Measurements from ENCODE around the gene MARCOL. TPM values are rescaled to one million over a fixed set of nuclear protein-coding genes. Genes with fewer than 3 reads are reported as not detected.
"Not testable (repeated sequence)": the region's sequence is repeated elsewhere in the genome, so short reads cannot be mapped to it uniquely, and the experiment has no call there.

MARCOL gene
- total and polyA plus RNA-seq, 7 donors: 1.8 TPM; not detected in 6

- DNase-seq: no peak
- WGBS, 2 donors: 85 to 86% methylated on average over 4 of the region's 4 CpGs
Measured at GRCh38 chr5:148268566-148268965, 30.2 kb downstream of the MARCOL start, which contains the start of gene SPINK13. Gene SPINK13 (plus strand): TSS chr5:148268794. CDS start chr5:148270073, 1,279 bp downstream.

DNA sequence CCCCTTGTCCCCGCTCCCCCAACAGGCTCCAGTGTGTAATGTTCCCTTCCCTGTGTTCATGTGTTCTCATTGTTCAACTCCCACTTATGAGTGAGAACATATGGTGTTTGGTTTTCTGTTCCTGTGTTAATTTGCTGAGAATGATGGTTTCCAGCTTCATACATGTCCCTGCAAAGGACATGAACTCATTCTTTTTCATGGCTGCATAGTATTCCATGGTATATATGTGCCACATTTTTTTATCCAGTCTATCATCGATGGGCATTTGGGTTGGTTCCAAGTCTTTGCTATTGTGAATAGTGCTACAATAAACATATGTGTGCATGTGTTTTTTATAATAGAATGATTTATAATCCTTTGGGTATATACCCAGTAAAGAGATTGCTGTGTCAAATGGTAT, 36.8 kb downstream of the MARCOL start:
- 93 to 95% methylated on average over 2 of the region's 2 CpGs for WGBS, 2 donors
- intact Hi-C loops (cut with DNase I); H3K4me1 ChIP-seq; H3K27me3 ChIP-seq; H3K27ac ChIP-seq; H3K4me3 ChIP-seq; H3K36me3 ChIP-seq; DNase-seq: not testable (repeated sequence)
- peaks cover 0 to 12% (median 0%) of the 10 kb centered on the region in 4 donors for H3K9me3 ChIP-seq

More at GRCh38 chr5:148268566-148268965, 30.2 kb downstream of the MARCOL start, which contains the start of gene SPINK13:
- Histone ChIP-seq H3K9me3 (peaks cover 0 to 3% (median 0%) of the 10 kb centered on the region in 4 donors), H3K27me3 (no peaks in the 10 kb centered on the region), H3K27ac (peak within 1 kb of the TSS in 2 of 4 donors; percentile 26 to 37), H3K36me3 (no peaks in the 10 kb centered on the region), H3K4me1 (peaks cover 0 to 11% (median 2%) of the 10 kb centered on the region in 4 donors), H3K4me3 (no peak within 1 kb of the TSS)
- intact Hi-C loops (cut with DNase I): no loop called here
- TF ChIP-seq POLR2AphosphoS5 (IDR thresholded peaks at IDR 0.05) (peak in 1 of 4 donors; percentile 35), EP300 (IDR thresholded peaks at IDR 0.05) (no peak)

GRCh38 chr5:148280893-148281292, 42.6 kb downstream of the MARCOL start:
- H3K36me3 ChIP-seq; H3K27me3 ChIP-seq; H3K27ac ChIP-seq; H3K4me3 ChIP-seq; DNase-seq; intact Hi-C loops (cut with DNase I); H3K4me1 ChIP-seq: not testable (repeated sequence)
- WGBS, 2 donors: 32 to 44% methylated on average over 5 of the region's 5 CpGs
- H3K9me3 ChIP-seq: peaks cover 0 to 12% (median 0%) of the 10 kb centered on the region in 4 donors

DNA sequence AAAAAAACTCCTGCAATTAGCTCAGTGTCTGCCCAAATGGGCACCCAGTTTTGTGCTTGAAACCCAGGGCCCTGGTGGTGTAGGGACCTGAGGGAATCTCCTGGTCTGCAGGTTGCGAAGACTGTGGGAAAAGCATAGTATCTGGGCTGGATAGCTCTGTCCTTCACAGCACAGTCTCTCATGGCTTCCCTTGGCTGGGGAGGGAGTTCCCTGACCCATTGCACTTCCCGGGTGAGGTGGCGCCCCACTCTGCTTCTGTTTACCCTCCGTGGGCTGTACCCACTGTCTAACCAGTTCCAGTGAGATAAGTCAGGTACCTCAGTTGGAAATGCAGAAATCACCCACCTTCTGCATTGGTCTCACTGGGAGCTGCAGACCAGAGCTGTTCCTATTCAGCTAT, 43.0 kb downstream of the MARCOL start:
- WGBS, 2 donors: 84 to 88% methylated on average over 4 of the region's 4 CpGs
- H3K9me3 ChIP-seq: peaks cover 0 to 11% (median 0%) of the 10 kb centered on the region in 4 donors

GRCh38 chr5:148290271-148291195, 52.2 kb downstream of the MARCOL start:
- Histone ChIP-seq H3K4me1 (no peaks in the 10 kb centered on the region), H3K4me3 (no peak overlapping the region), H3K36me3 (no peaks in the 10 kb centered on the region), H3K27me3 (no peaks in the 10 kb centered on the region), H3K27ac (no peak overlapping the region), H3K9me3 (no peaks in the 10 kb centered on the region)
- intact Hi-C loops (cut with DNase I): loop anchor here (5.0 kb wide), 1 partner anchor 442 kb away; no protein-coding TSS in a partner anchor
- TF ChIP-seq POLR2A (IDR thresholded peaks at IDR 0.05) (no peak), POLR2AphosphoS5 (IDR thresholded peaks at IDR 0.05) (no peak)
- TF ChIP-seq, protein P1, sequence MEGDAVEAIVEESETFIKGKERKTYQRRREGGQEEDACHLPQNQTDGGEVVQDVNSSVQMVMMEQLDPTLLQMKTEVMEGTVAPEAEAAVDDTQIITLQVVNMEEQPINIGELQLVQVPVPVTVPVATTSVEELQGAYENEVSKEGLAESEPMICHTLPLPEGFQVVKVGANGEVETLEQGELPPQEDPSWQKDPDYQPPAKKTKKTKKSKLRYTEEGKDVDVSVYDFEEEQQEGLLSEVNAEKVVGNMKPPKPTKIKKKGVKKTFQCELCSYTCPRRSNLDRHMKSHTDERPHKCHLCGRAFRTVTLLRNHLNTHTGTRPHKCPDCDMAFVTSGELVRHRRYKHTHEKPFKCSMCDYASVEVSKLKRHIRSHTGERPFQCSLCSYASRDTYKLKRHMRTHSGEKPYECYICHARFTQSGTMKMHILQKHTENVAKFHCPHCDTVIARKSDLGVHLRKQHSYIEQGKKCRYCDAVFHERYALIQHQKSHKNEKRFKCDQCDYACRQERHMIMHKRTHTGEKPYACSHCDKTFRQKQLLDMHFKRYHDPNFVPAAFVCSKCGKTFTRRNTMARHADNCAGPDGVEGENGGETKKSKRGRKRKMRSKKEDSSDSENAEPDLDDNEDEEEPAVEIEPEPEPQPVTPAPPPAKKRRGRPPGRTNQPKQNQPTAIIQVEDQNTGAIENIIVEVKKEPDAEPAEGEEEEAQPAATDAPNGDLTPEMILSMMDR (IDR thresholded peaks at IDR 0.05): peak in 3 of 4 experiments; percentile 10 to 37 (median 27)
- DNase-seq: no peak
- WGBS, 2 donors: 65 to 74% methylated on average over 6 of the region's 6 CpGs

More for the DNA sequence above, 43.0 kb downstream of the MARCOL start:
- H3K27ac ChIP-seq; H3K27me3 ChIP-seq; H3K4me1 ChIP-seq; H3K4me3 ChIP-seq; H3K36me3 ChIP-seq; intact Hi-C loops (cut with DNase I); DNase-seq: not testable (repeated sequence)

Small RNA genes within 50 kb of the gene (small RNA-seq; reads per million reads assigned to genes)
- 0 reads per million in 3 donors for gene HMGN1P16

Other genes starting within 250 kb of the MARCOL start
- gene SPINK5, start 174.5 kb upstream of the MARCOL start, total RNA-seq: 1 to 10 TPM in 1 of 4 donors, under 1 TPM in 1, not detected in 2; 0.28 to 1.4 TPM
- gene SPINK5, start 174.5 kb upstream of the MARCOL start, polyA plus RNA-seq: 10 to 100 TPM; 16.9 to 20.0 (median 19.8) TPM
- not detected for gene SPINK14, start 70.0 kb upstream of the MARCOL start, total RNA-seq
- gene SPINK14, start 70.0 kb upstream of the MARCOL start, polyA plus RNA-seq: not detected
- 1 to 10 TPM in 1 of 4 donors, under 1 TPM in 1, not detected in 2; 0.99 to 1.9 TPM for gene SPINK6, start 35.5 kb upstream of the MARCOL start, total RNA-seq
- under 1 TPM in 1 of 3 donors, not detected in 2; 0.86 TPM for gene SPINK6, start 35.5 kb upstream of the MARCOL start, polyA plus RNA-seq
- gene SPINK13, start 30.3 kb downstream of the MARCOL start, total RNA-seq: under 1 TPM in 1 of 4 donors, not detected in 3; 0.33 TPM
- under 1 TPM in 1 of 3 donors, not detected in 2; 0.45 TPM for gene SPINK13, start 30.3 kb downstream of the MARCOL start, polyA plus RNA-seq
- gene SPINK7, start 73.9 kb downstream of the MARCOL start, total RNA-seq: not detected
- gene SPINK7, start 73.9 kb downstream of the MARCOL start, polyA plus RNA-seq: under 1 TPM in 1 of 3 donors, not detected in 2; 0.42 TPM
- not detected for gene SPINK9, start 97.0 kb downstream of the MARCOL start, total RNA-seq
- gene SPINK9, start 97.0 kb downstream of the MARCOL start, polyA plus RNA-seq: not detected
- gene FBXO38, start 145.4 kb downstream of the MARCOL start, total RNA-seq: 10 to 100 TPM; 46.0 to 59.6 (median 53.5) TPM
- gene FBXO38, start 145.4 kb downstream of the MARCOL start, polyA plus RNA-seq: 10 to 100 TPM; 11.4 to 17.4 (median 12.7) TPM

All from sigmoid colon (tissue), 7 donors.